Activated B cell treated with CpG ODN at 0.5 μM for 24 hours (primary cell): ENCODE measurements around the gene CAMSAP2. TPM values are rescaled to one million over a fixed set of nuclear protein-coding genes. Genes with fewer than 3 reads are reported as not detected.

ENCODE experiments used
- ATAC-seq: fragments of 200-7000 bp; cut with Tn5 transposase; one replicate; pipeline ENCODE4 v1.10.0; 2021; ENCODE audit warnings: low read depth, mild to moderate bottlenecking, moderate library complexity
- CTCF ChIA-PET: fragments of 350-600 bp; sonication (Branson Sonifier 250); formaldehyde crosslinking; loops from one replicate; lab custom pipeline; 2021; ENCODE audit warnings: antibody characterized with exemption; lab: Charles Lee
- POLR2A ChIA-PET: fragments of 350-600 bp; sonication (Branson Sonifier 250); formaldehyde crosslinking; loops from one replicate; lab custom pipeline; 2021; ENCODE audit warnings: antibody characterized with exemption; lab: Charles Lee
- DNase-seq: peaks from one replicate; pipeline ENCODE4 v3.0.0; 2022
- H3K27ac Mint-ChIP-seq: one replicate; pipeline ENCODE4 v1.8.0; 2020; ENCODE audit warnings: mixed read lengths
- H3K27me3 Mint-ChIP-seq: one replicate; pipeline ENCODE4 v1.8.0; 2021; ENCODE audit warnings: mixed read lengths
- H3K36me3 Mint-ChIP-seq: one replicate; pipeline ENCODE4 v1.8.0; 2021; ENCODE audit warnings: low read depth, mixed read lengths
- H3K4me1 Mint-ChIP-seq: one replicate; pipeline ENCODE4 v1.8.0; 2021; ENCODE audit warnings: mixed read lengths
- H3K4me3 Mint-ChIP-seq: one replicate; pipeline ENCODE4 v1.8.0; 2020; ENCODE audit warnings: mild to moderate bottlenecking, mixed read lengths
- H3K9me3 Mint-ChIP-seq: one replicate; pipeline ENCODE4 v1.8.0; 2020; ENCODE audit warnings: mixed read lengths
- intact Hi-C: fragments of 100-400 bp; cut with micrococcal nuclease; formaldehyde crosslinking; loops from one replicate; pipeline ENCODE4 v1.15.1; 2024
- total RNA-seq: library from RNA; stranded (reverse); gene quantifications from 2 replicates; pipeline ENCODE4 v1.2.3, GENCODE V29; 2022
- TF ChIP-seq, protein P1 (sequence below): fragments of 200-600 bp; IDR thresholded peaks from one replicate; pipeline ENCODE4 v1.8.0; 2022; ENCODE audit warnings: antibody characterized with exemption, mild to moderate bottlenecking

CAMSAP2 gene
- total RNA-seq, 1 donor from 2014 or later, result 0.86 TPM

DNA sequence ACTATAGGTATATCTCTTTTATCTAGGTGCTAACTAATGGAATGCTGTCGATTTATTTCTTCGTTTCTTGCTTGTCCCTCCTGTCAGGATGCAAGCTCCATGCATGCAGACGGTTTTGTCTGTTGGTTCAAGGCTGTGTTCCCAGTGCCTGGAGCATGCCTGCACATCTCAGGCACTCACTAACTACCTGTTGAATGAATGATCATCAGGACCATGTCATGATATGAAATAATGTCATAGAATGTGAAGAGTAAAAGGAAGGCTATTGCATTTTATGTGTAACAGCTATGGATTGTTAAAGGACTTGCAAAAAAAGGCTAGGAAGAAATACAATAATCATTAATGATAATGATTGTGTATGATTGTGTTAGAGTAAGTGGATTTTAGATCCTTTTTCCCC lies 138.3 kb downstream of the CAMSAP2 start:
- TF ChIP-seq, protein P1, sequence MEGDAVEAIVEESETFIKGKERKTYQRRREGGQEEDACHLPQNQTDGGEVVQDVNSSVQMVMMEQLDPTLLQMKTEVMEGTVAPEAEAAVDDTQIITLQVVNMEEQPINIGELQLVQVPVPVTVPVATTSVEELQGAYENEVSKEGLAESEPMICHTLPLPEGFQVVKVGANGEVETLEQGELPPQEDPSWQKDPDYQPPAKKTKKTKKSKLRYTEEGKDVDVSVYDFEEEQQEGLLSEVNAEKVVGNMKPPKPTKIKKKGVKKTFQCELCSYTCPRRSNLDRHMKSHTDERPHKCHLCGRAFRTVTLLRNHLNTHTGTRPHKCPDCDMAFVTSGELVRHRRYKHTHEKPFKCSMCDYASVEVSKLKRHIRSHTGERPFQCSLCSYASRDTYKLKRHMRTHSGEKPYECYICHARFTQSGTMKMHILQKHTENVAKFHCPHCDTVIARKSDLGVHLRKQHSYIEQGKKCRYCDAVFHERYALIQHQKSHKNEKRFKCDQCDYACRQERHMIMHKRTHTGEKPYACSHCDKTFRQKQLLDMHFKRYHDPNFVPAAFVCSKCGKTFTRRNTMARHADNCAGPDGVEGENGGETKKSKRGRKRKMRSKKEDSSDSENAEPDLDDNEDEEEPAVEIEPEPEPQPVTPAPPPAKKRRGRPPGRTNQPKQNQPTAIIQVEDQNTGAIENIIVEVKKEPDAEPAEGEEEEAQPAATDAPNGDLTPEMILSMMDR, result no peak
- ChIA-PET CTCF (no interaction called here), POLR2A (interaction anchor here (1.2 to 3.9 kb wide), 3 partner anchors 10 to 15 kb away, joined by 6 to 15 read pairs (median 9); no protein-coding TSS in a partner anchor)
- Mint-ChIP-seq H3K27me3 (peaks cover 16% of the 10 kb centered on the region), H3K9me3 (no peaks in the 10 kb centered on the region), H3K4me1 (peaks cover 35% of the 10 kb centered on the region), H3K4me3 (no peak overlapping the region), H3K27ac (no peak overlapping the region), H3K36me3 (no peaks in the 10 kb centered on the region)
- intact Hi-C loops, result loop anchor here (10.0 kb wide), 1 partner anchor 572 kb away; no protein-coding TSS in a partner anchor
- ATAC-seq (no peak), DNase-seq (no peak)

DNA sequence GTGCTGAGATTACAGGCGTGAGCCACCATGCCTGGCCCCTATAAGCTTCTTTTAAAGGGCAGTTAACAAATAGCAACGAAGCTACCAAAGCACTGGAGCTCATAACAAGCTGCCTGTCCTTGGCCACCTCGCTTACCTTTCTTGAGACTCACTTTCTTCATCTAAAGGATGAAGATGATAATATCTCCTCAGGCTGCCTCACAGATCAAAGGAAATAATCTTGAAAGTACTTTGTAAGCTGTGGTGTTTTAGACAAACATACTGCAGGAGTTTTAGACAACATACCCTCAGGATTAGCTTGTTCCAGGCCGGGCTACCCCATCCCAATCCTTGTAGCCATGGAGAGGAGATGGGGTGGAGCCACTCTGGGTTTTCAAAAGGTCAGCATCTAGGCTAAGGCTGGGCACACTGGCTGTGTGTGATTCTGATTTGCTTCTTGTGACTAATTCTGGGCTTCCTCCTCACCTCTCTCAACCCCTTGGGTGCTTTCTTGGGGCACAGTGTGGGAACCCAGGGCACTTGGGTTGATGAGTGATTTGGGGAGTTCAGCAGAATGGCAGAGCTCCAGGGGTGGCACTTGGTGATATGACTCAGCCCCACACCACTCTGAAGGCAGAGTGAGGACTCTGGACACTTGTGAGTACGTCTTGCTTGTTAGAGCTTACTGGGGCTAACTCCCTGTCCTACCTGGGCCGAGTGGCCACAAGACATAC lies 139.3 kb downstream of the CAMSAP2 start:
- Mint-ChIP-seq H3K4me1 (peaks cover 30% of the 10 kb centered on the region), H3K27me3 (peaks cover 12% of the 10 kb centered on the region), H3K36me3 (no peaks in the 10 kb centered on the region), H3K4me3 (no peak overlapping the region), H3K27ac (no peak overlapping the region), H3K9me3 (no peaks in the 10 kb centered on the region)
- ChIA-PET CTCF (interaction anchor here (1.6 kb wide), 1 partner anchor 13 kb away, joined by 4 read pairs; no protein-coding TSS in a partner anchor), POLR2A (interaction anchor here (0.6 to 3.9 kb wide), 6 partner anchors 8 to 31 kb away, joined by 3 to 15 read pairs (median 4); no protein-coding TSS in a partner anchor)
- TF ChIP-seq, protein P1, result no peak
- DNase-seq (no peak), ATAC-seq (peak; percentile 58)
- intact Hi-C loops, result loop anchor here (10.0 kb wide), 1 partner anchor 573 kb away; no protein-coding TSS in a partner anchor

DNA sequence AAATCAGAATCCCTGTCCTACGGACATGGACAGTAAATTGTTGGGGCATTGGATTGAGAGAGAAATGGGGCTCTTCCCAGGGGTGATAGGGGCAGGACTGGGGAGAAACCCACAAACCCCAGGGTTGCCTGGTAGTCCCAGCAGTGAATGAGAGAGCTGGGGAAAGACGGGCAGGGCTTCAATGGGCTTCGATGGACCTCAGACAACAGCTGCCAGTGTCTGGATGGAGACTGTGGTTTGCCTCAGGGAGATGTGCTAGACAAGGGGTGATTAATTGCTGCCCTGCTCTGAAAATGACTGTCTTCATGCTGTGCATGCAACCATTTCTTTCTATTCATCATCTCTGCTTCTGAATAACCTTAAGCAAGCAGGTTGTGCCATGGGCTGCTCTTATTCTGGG lies 141.5 kb downstream of the CAMSAP2 start:
- no peaks in the 10 kb centered on the region for H3K36me3 Mint-ChIP-seq
- ChIA-PET CTCF (no interaction called here), POLR2A (interaction anchor here (0.7 to 3.9 kb wide), 2 partner anchors 8 to 192 kb away, joined by 9 to 15 read pairs; no protein-coding TSS in a partner anchor)
- peaks cover 15% of the 10 kb centered on the region for H3K4me1 Mint-ChIP-seq
- intact Hi-C loops, result no loop called here
- TF ChIP-seq, protein P1, result no peak
- H3K4me3 Mint-ChIP-seq, result no peak overlapping the region
- ATAC-seq (no peak), DNase-seq (no peak)
- H3K9me3 Mint-ChIP-seq, result no peaks in the 10 kb centered on the region
- peaks cover 5% of the 10 kb centered on the region for H3K27me3 Mint-ChIP-seq
- H3K27ac Mint-ChIP-seq, result no peak overlapping the region

DNA sequence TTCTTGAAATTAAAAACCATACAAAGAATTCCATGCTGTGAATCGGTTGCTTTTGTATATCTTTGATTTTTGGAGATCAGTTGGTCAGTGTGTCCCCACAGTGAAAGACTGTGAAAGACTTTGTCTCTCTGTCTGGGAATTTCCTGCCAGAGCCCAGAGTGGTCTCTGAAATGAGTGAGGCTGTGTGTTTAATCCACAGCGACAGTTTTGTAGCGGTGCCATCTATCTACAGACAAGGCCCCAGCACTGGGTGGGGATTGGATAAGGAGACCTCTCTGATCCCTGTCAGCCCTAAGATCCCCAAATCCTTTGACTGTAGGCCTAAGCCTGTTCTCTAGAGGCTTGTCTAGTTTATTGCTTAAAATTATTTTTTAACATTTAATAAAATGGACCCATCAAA lies 144.4 kb downstream of the CAMSAP2 start:
- peaks cover 27% of the 10 kb centered on the region for H3K4me1 Mint-ChIP-seq
- CTCF ChIA-PET, result no interaction called here
- POLR2A ChIA-PET, result no interaction called here

More for the DNA sequence above, 144.4 kb downstream of the CAMSAP2 start:
- H3K4me3 Mint-ChIP-seq, result no peak overlapping the region
- H3K27ac Mint-ChIP-seq, result no peak overlapping the region
- ATAC-seq (no peak), DNase-seq (no peak)
- H3K36me3 Mint-ChIP-seq, result no peaks in the 10 kb centered on the region
- TF ChIP-seq, protein P1, result no peak
- intact Hi-C loops, result no loop called here
- no peaks in the 10 kb centered on the region for H3K27me3 Mint-ChIP-seq
- H3K9me3 Mint-ChIP-seq, result no peaks in the 10 kb centered on the region
